Subcutaneous adipose tissue (tissue), 4 donors: Measurements from ENCODE around the gene DUS3L. TPM values are rescaled to one million over a fixed set of nuclear protein-coding genes. Genes with fewer than 3 reads are reported as not detected.

Experiments used
- CTCF ChIP-seq: fragments of 450-650 bp; IDR thresholded peaks from one replicate; pipeline ENCODE4 v1.5.1; 2016; ENCODE audit warnings: low read depth, mild to moderate bottlenecking, control low read depth, antibody characterized with exemption, moderate library complexity
- total RNA-seq, 4 donors: library from RNA; depleted of rRNA; stranded (reverse); fragments of >200 nt; gene quantifications; one replicate each; pipeline ENCODE4 v1.1.0, GENCODE V29; 2016

DUS3L gene
- total RNA-seq, 4 donors from 2014 or later: 19.4 to 25.1 (median 23.8) TPM

DNA sequence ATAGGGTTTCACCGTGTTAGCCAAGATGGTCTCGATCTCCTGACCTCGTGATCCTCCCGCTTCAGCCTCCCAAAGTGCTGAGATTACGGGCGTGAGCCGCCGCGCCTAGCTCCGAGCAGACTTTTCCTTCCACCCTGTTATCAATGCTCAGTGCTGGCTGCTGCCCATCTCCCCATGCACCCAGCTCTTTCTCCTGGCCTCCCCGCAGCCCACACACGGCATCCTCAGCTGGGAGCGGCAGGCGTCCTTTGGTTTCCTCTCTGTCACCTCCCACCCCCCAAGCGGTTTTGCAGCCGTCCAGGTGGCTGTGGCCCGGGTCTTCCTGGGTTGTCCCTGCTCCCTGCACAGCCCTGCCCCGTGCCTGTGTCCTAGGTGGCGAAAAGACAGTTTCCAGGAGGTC lies 18.5 kb downstream of the DUS3L start:
- TF ChIP-seq CTCF: no peak

GRCh38 chr19:5767949-5768348 lies 23.0 kb downstream of the DUS3L start:
- no peak for TF ChIP-seq CTCF

GRCh38 chr19:5765220-5765619 lies 25.7 kb downstream of the DUS3L start:
- TF ChIP-seq CTCF: no peak

DNA sequence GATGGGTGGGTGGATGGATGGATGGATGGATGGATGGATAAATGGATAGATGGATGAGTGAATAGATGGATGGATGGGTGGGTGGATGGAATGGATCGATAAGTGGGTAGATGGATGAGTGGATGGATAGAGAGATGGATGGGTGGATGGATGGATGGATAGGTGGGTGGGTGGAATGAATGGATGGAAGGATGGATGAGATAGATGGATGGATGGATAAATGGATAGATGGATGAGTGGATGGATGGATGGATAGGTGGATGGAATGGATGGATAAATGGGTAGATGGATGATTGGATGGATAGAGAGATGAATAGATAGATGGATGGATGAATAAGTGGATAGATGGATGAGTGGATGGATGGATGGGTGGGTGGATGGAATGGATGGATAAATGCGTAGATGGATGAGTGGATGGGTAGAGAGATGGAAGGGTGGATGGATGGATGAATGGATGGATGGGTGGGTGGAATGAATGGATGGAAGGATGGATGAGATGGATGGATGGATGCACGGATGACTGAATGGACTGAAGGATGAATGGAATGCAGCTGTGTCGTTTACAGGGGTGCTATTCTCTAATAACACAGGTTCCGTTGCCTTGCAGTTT lies 28.2 kb downstream of the DUS3L start:
- no peak for TF ChIP-seq CTCF

- no peak for TF ChIP-seq CTCF
Observed at GRCh38 chr19:5753743-5754142, 37.2 kb downstream of the DUS3L start.

DNA sequence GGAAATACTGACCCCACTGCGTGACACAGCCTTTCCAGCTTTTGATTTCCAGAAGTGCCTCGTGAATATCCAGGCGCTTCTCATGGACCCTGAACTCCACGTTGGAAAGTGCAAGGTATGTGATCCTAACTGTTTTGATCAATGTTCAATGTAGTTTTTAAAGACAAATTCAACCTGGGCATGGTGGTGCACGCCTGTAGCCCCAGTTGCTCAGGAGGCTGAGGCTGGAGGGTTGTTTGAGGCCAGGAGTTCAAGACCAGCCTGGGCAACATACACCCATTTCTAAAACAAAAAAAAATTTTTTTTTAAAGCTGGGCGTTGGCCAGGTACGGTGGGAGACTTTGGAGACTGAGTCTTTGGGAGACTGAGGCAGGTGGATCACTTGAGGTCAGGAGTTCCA lies 39.3 kb downstream of the DUS3L start:
- TF ChIP-seq CTCF: no peak

DNA sequence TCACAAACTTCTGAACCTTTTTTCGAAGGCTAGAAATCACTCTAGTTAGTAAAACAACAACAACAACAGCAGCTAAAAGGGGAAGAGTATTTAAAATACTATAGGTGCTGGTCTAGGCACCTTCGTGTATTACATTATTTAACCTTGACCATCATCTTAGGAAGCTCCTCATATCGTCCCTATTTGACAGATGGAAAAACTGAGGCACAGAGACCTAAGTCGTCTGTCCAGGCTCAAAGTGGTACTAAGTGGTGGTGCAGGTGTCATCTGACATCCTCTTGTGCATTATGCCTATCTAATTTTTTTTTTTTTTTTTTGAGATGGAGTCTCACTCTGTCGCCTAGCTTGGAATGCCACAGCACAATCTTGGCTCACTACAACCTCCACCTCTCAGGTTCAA lies 41.5 kb downstream of the DUS3L start:
- no peak for TF ChIP-seq CTCF
